Spleen (tissue), 7 donors: ENCODE results near the gene EDEM3.

Source experiments
- POLR2A ChIP-seq, 3 donors: fragments of 450-650 bp; IDR thresholded peaks; one replicate each; pipeline ENCODE4 v1.5.1; 2017; ENCODE audit warnings: antibody characterized with exemption in 3 of 3, mild to moderate bottlenecking in 1 of 3
- POLR2AphosphoS5 ChIP-seq, 3 donors: sonication (generic); formaldehyde crosslinking; IDR thresholded peaks; one replicate each; pipeline ENCODE4 v1.5.1; 2017; ENCODE audit warnings: antibody characterized with exemption in 3 of 3
- TF ChIP-seq, protein P1 (sequence below), 11 experiments: fragments of 200-600 bp in 7 of 11; fragments of 450-650 bp in 4 of 11; sonication (generic) in 4 of 11; IDR thresholded peaks in 8 of 11; conservative IDR thresholded peaks in 3 of 11; 1 replicate in 7 of 11; 2 replicates in 4 of 11; pipeline versions ENCODE4 v1.4.0 to v1.8.0; 2016 to 2021; ENCODE audit warnings: antibody characterized with exemption in 11 of 11, inconsistent platforms in 4 of 11, mild to moderate bottlenecking in 1 of 11
- donor health status: DM: no; HTN: no; CAD: no; lungs with moderate emphysema.
- donor health status: DM: no; HTN: no; CAD: no.
- donor health status: DM: no; HTN: no; CAD: no.

DNA sequence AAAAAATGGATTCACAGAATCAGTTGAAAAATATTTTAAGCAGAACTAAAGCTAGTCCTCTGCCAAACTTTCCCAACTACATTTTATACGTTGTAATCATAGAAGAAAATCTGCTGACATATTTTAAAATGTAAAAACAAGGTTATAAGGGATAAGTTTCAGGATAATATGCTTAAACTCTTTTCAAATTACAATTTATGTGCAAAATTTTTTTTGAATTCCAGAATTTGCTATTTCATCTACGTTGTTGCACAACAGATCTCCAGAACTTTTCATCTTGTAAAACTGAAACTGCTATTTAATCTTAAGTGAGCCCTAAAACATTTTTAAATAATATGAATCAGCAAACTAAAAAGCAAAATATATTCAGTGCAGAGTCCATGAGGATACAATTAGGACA, 5.9 kb downstream of the EDEM3 start:
- TF ChIP-seq POLR2A (IDR thresholded peaks at IDR 0.05) (no peak), POLR2AphosphoS5 (IDR thresholded peaks at IDR 0.05) (no peak)
- TF ChIP-seq, protein P1, sequence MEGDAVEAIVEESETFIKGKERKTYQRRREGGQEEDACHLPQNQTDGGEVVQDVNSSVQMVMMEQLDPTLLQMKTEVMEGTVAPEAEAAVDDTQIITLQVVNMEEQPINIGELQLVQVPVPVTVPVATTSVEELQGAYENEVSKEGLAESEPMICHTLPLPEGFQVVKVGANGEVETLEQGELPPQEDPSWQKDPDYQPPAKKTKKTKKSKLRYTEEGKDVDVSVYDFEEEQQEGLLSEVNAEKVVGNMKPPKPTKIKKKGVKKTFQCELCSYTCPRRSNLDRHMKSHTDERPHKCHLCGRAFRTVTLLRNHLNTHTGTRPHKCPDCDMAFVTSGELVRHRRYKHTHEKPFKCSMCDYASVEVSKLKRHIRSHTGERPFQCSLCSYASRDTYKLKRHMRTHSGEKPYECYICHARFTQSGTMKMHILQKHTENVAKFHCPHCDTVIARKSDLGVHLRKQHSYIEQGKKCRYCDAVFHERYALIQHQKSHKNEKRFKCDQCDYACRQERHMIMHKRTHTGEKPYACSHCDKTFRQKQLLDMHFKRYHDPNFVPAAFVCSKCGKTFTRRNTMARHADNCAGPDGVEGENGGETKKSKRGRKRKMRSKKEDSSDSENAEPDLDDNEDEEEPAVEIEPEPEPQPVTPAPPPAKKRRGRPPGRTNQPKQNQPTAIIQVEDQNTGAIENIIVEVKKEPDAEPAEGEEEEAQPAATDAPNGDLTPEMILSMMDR (IDR thresholded peaks at IDR 0.05 in 8 of 11, conservative IDR thresholded peaks at IDR 0.05 in 3 of 11) = no peak
